Endothelial cell of umbilical vein (primary cell): ENCODE results near the gene MAP2K7.

Experiments
- CTCF ChIP-seq, 2 donors: IDR thresholded peaks; 1 replicate in 1 of 2; 2 replicates in 1 of 2; pipeline ENCODE4 v1.5.1; 2011; ENCODE audit warnings: low read length in 2 of 2, mild to moderate bottlenecking in 2 of 2, moderate library complexity in 2 of 2, control low read depth in 1 of 2, inconsistent platforms in 1 of 2, low read depth in 1 of 2; ENCODE audit not compliant: insufficient read depth in 1 of 2; ENCODE audit errors: extremely low read depth in 1 of 2
- EZH2 ChIP-seq: IDR thresholded peaks from 2 replicates; pipeline ENCODE4 v1.6.1; 2012; ENCODE audit warnings: borderline replicate concordance, low read depth, mild to moderate bottlenecking, moderate library complexity, low read length, inconsistent platforms; ENCODE audit not compliant: severe bottlenecking
- MAX ChIP-seq: IDR thresholded peaks from 2 replicates; pipeline ENCODE4 v1.6.1; 2011; ENCODE audit not compliant: insufficient read depth, insufficient read length
- MYC ChIP-seq: IDR thresholded peaks from one replicate; pipeline ENCODE4 v1.6.1; 2011; ENCODE audit warnings: mild to moderate bottlenecking, low read depth, low read length
- POLR2A ChIP-seq: IDR thresholded peaks from 2 replicates; pipeline ENCODE4 v1.6.1; 2012; ENCODE audit warnings: low read depth, mild to moderate bottlenecking, control low read depth, low read length
- POLR2AphosphoS5 ChIP-seq: IDR thresholded peaks from 2 replicates; pipeline ENCODE4 v1.6.1; 2012; ENCODE audit warnings: low read depth, mild to moderate bottlenecking, control low read depth, low read length, moderate library complexity; ENCODE audit not compliant: insufficient read depth

- no peak for TF ChIP-seq CTCF (IDR thresholded peaks at IDR 0.05; ENCODE audit: extremely low read depth in 1 of 2, insufficient read depth in 1 of 2, low read depth in 1 of 2, low read length in 2 of 2)
- TF ChIP-seq POLR2AphosphoS5 = no peak
- TF ChIP-seq EZH2 = no peak
- TF ChIP-seq POLR2A = no peak
- no peak for TF ChIP-seq MAX
- TF ChIP-seq MYC = no peak
Measured at GRCh38 chr19:7953576-7953975, 49.9 kb downstream of the MAP2K7 start.
